NCI-H69 (cell line): ENCODE measurements around the gene SLC52A3.

Experiments
- DNase-seq: peaks from one replicate; lab custom pipeline; 2025; lab: John Stamatoyannopoulos, UW

Gene SLC52A3

GRCh38 chr20:766906-767305 is 1.4 kb downstream of the SLC52A3 start:
- DNase-seq = no peak

- no peak for DNase-seq
Observed at GRCh38 chr20:764255-764654, 4.0 kb downstream of the SLC52A3 start.

GRCh38 chr20:761418-762381 is 6.6 kb downstream of the SLC52A3 start:
- DNase-seq = peak; percentile 13

- DNase-seq = peak; percentile 35
Observed at GRCh38 chr20:760751-761417, 7.4 kb downstream of the SLC52A3 start.

- no peak for DNase-seq
Observed at GRCh38 chr20:757506-757905, 10.8 kb downstream of the SLC52A3 start.

- DNase-seq = no peak
Observed at GRCh38 chr20:755941-756340, 12.4 kb downstream of the SLC52A3 start.

- no peak for DNase-seq
Observed at GRCh38 chr20:754904-755303, 13.4 kb downstream of the SLC52A3 start.

- no peak for DNase-seq
Observed at GRCh38 chr20:753897-754635, 14.2 kb downstream of the SLC52A3 start.

- DNase-seq = no peak
Observed at GRCh38 chr20:753136-753535, 15.2 kb downstream of the SLC52A3 start.

- no peak for DNase-seq
Observed at GRCh38 chr20:752291-752690, 16.0 kb downstream of the SLC52A3 start.

GRCh38 chr20:751761-752160 is 16.5 kb downstream of the SLC52A3 start:
- no peak for DNase-seq

GRCh38 chr20:750801-751200 is 17.5 kb downstream of the SLC52A3 start:
- no peak for DNase-seq

- no peak for DNase-seq
Observed at GRCh38 chr20:745683-746301, 22.5 kb downstream of the SLC52A3 start.

- no peak for DNase-seq
Observed at GRCh38 chr20:742156-742555, 26.1 kb downstream of the SLC52A3 start.

- DNase-seq = no peak
Observed at GRCh38 chr20:741620-742019, 26.7 kb downstream of the SLC52A3 start.

GRCh38 chr20:740162-740561 is 28.1 kb downstream of the SLC52A3 start:
- DNase-seq = no peak

GRCh38 chr20:739736-740135 is 28.6 kb downstream of the SLC52A3 start:
- no peak for DNase-seq

- no peak for DNase-seq
Observed at GRCh38 chr20:733861-734260, 34.4 kb downstream of the SLC52A3 start.

- no peak for DNase-seq
Observed at GRCh38 chr20:732727-733126, 35.6 kb downstream of the SLC52A3 start.

- DNase-seq = no peak
Observed at GRCh38 chr20:731891-732560, 36.3 kb downstream of the SLC52A3 start.

- no peak for DNase-seq
Observed at GRCh38 chr20:730005-730404, 38.3 kb downstream of the SLC52A3 start.
